Measurements from ENCODE around the gene MGLL.

The MGLL gene

GRCh38 chr3:127738192-127738840 lies 84.0 kb downstream of the MGLL start:
- no peak for DNase-seq

- DNase-seq: no peak
Observed at GRCh38 chr3:127736801-127737539, 85.3 kb downstream of the MGLL start.

- DNase-seq: no peak
Observed at GRCh38 chr3:127735767-127736693, 86.3 kb downstream of the MGLL start.

- DNase-seq: no peak
Observed at GRCh38 chr3:127734754-127735473, 87.4 kb downstream of the MGLL start.

GRCh38 chr3:127734181-127734720 lies 88.1 kb downstream of the MGLL start:
- no peak for DNase-seq

- no peak for DNase-seq
Observed at GRCh38 chr3:127733781-127734180, 88.5 kb downstream of the MGLL start.

- DNase-seq: no peak
Observed at GRCh38 chr3:127732879-127733350, 89.4 kb downstream of the MGLL start.

GRCh38 chr3:127732303-127732702 lies 90.0 kb downstream of the MGLL start:
- DNase-seq: no peak

GRCh38 chr3:127731546-127732289 lies 90.6 kb downstream of the MGLL start:
- no peak for DNase-seq

- no peak for DNase-seq
Observed at GRCh38 chr3:127730666-127731295, 91.5 kb downstream of the MGLL start.

- no peak for DNase-seq
Observed at GRCh38 chr3:127730171-127730570, 92.1 kb downstream of the MGLL start.

- DNase-seq: no peak
Observed at GRCh38 chr3:127729556-127730056, 92.7 kb downstream of the MGLL start.

GRCh38 chr3:127728417-127729015 lies 93.8 kb downstream of the MGLL start:
- DNase-seq: no peak

GRCh38 chr3:127726894-127727293 lies 95.4 kb downstream of the MGLL start:
- no peak for DNase-seq

- no peak for DNase-seq
Observed at GRCh38 chr3:127723011-127723567, 99.2 kb downstream of the MGLL start.

- no peak for DNase-seq
Observed at GRCh38 chr3:127722091-127722784, 100.1 kb downstream of the MGLL start.

GRCh38 chr3:127720985-127721935 lies 101.1 kb downstream of the MGLL start:
- DNase-seq: no peak

GRCh38 chr3:127720161-127720823 lies 102.0 kb downstream of the MGLL start:
- no peak for DNase-seq
